HUES48 (cell line): ENCODE results near the gene TTC29.
"Not testable (repeated sequence)": the region's sequence is repeated elsewhere in the genome, so short reads cannot be mapped to it uniquely, and the experiment has no call there.

Source experiments
- H3K27ac ChIP-seq: one replicate; pipeline ENCODE4 v1.7.0; 2013; ENCODE audit warnings: low read depth, low read length, inconsistent platforms
- H3K27me3 ChIP-seq: 2 replicates; pipeline ENCODE4 v1.6.1; 2013; ENCODE audit warnings: mild to moderate bottlenecking, low read length; ENCODE audit not compliant: control insufficient read depth, insufficient read depth
- H3K36me3 ChIP-seq: 2 replicates; pipeline ENCODE4 v1.6.1; 2013; ENCODE audit warnings: low read length; ENCODE audit not compliant: control insufficient read depth, insufficient read depth
- H3K4me1 ChIP-seq: 2 replicates; pipeline ENCODE4 v1.6.1; 2013; ENCODE audit warnings: mild to moderate bottlenecking, low read length; ENCODE audit not compliant: control insufficient read depth, insufficient read depth
- H3K4me3 ChIP-seq: 2 replicates; pipeline ENCODE4 v1.5.1; 2013; ENCODE audit warnings: mild to moderate bottlenecking, low read depth, low read length
- H3K9ac ChIP-seq: 2 replicates; pipeline ENCODE4 v1.6.1; 2013; ENCODE audit warnings: mild to moderate bottlenecking, low read depth, low read length, moderate library complexity
- H3K9me3 ChIP-seq: 2 replicates; pipeline ENCODE4 v1.6.1; 2013; ENCODE audit warnings: low read length; ENCODE audit not compliant: control insufficient read depth, insufficient read depth

Gene TTC29

DNA sequence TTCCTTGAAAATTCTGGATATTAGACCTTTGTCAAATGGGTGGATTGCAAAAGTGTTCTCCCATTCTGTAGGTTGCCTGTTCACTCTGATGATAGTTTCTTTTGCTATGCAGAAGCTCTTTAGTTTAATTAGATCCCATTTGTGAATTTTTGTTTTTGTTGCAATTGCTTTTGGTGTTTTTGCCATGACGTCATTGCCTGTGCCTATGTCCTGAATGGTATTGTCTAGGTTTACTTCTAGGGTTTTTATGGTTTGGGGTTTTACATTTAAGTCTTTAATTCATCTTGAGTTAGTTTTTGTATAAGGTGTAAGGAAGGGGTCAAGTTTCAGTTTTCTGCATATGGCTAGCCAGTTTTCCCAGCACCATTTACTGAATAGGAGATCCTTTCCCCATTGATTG is 122.7 kb downstream of the TTC29 start:
- H3K27me3 ChIP-seq, H3K36me3 ChIP-seq, H3K9ac ChIP-seq, H3K4me1 ChIP-seq, H3K4me3 ChIP-seq, H3K9me3 ChIP-seq, H3K27ac ChIP-seq: not testable (repeated sequence)

DNA sequence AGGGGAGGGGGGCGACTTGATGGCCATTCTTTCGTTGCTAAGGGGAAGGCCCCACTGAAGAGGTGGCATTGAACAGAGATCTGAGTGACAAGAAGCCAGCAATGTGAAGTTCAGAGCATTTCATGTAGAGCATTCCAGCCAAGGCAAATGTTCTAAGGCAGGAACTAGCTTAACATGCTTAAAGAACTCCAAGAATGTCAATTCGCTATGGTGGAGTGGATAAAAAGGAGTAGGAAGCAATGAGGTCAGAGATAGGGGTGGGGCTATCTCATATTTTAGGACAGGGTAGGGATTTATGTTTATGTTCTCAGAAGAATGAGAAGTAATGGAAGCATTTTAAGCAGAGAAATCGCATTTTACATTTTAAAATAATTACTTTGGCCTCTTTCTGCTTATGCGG is 130.9 kb downstream of the TTC29 start:
- Histone ChIP-seq H3K9ac (no peak overlapping the region), H3K4me3 (no peak overlapping the region), H3K27me3 (no peaks in the 10 kb centered on the region), H3K27ac (no peak overlapping the region), H3K9me3 (no peaks in the 10 kb centered on the region), H3K36me3 (no peaks in the 10 kb centered on the region), H3K4me1 (no peaks in the 10 kb centered on the region)

DNA sequence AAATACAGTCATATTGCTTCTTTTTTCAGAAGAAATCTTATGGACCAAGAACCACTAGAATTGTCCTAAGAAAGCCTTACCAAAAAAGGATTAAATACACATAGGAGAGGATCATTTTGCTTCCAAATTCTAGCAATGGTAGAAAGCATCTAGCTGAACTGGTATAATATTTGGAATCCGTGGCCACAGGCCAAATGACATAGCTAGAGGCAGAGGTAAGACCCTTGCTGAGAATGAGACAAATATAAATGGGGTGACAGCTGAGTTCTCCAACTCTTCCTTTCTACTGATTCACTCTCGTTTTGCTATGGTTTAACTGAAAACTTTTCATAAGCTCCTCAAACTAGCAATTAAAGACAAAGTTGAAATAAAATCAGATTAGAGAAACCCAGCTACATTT is 150.0 kb downstream of the TTC29 start:
- H3K27ac ChIP-seq, result no peak overlapping the region
- no peaks in the 10 kb centered on the region for H3K36me3 ChIP-seq
- H3K4me3 ChIP-seq, result no peak overlapping the region
- H3K9ac ChIP-seq, result no peak overlapping the region
- no peaks in the 10 kb centered on the region for H3K9me3 ChIP-seq
- no peaks in the 10 kb centered on the region for H3K27me3 ChIP-seq
- H3K4me1 ChIP-seq, result no peaks in the 10 kb centered on the region

- Histone ChIP-seq H3K27ac (no peak overlapping the region), H3K9ac (no peak overlapping the region), H3K4me1 (no peaks in the 10 kb centered on the region), H3K36me3 (no peaks in the 10 kb centered on the region), H3K9me3 (no peaks in the 10 kb centered on the region), H3K27me3 (no peaks in the 10 kb centered on the region), H3K4me3 (no peak overlapping the region)
Measured at GRCh38 chr4:146793727-146794126, 151.9 kb downstream of the TTC29 start.

GRCh38 chr4:146791439-146791838 is 154.2 kb downstream of the TTC29 start:
- Histone ChIP-seq H3K9me3 (no peaks in the 10 kb centered on the region), H3K9ac (no peak overlapping the region), H3K27me3 (no peaks in the 10 kb centered on the region), H3K36me3 (no peaks in the 10 kb centered on the region), H3K4me1 (no peaks in the 10 kb centered on the region), H3K4me3 (no peak overlapping the region), H3K27ac (no peak overlapping the region)

DNA sequence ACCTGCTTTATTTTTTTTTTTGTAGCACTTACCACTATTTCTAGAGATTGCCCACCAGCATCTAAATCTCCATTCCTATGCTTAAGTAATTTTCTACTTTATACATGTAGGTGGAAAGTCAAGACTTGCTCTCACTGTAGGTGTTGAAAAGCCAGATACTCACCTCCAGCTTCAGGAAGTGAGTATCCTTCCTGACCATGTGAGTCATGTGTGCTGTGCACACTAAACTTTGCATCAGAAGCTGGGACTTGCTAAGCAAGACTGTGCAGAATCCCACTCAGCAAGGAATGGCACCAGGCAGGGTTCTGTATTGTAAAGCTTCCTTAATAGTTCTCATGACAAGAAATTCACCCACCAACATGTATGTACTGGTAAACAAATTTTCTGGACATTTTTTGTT is 155.1 kb downstream of the TTC29 start:
- H3K27ac ChIP-seq, result no peak overlapping the region
- no peaks in the 10 kb centered on the region for H3K9me3 ChIP-seq
- H3K4me3 ChIP-seq, result no peak overlapping the region
- H3K9ac ChIP-seq, result no peak overlapping the region
- H3K27me3 ChIP-seq, result no peaks in the 10 kb centered on the region
- H3K4me1 ChIP-seq, result no peaks in the 10 kb centered on the region
- no peaks in the 10 kb centered on the region for H3K36me3 ChIP-seq

DNA sequence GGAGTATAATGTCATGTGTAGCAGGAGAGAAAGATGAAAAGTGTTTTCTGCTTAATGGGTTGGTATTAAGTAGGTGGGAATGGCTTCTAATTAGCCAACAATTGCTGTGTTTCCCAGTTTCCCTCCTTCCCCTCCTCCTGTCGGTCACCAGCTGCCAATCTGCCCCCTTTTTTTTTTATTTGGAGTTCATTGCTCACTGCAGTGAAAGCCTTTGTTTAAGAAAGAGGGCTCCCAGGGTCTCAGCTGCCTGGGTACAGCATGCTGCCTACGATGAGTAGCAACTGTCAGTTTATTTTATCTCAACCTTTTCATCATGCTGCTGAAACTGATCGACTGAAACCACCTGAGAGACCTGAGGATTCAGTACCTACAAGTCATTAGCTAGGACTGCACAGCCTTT is 157.9 kb downstream of the TTC29 start:
- H3K27me3 ChIP-seq, result no peaks in the 10 kb centered on the region
- no peak overlapping the region for H3K27ac ChIP-seq
- H3K9me3 ChIP-seq, result no peaks in the 10 kb centered on the region
- H3K36me3 ChIP-seq, result no peaks in the 10 kb centered on the region
- H3K4me1 ChIP-seq, result no peaks in the 10 kb centered on the region
- no peak overlapping the region for H3K4me3 ChIP-seq
- no peak overlapping the region for H3K9ac ChIP-seq

- H3K27me3 ChIP-seq, result no peaks in the 10 kb centered on the region
- no peaks in the 10 kb centered on the region for H3K36me3 ChIP-seq
- H3K9me3 ChIP-seq, result no peaks in the 10 kb centered on the region
- no peak overlapping the region for H3K9ac ChIP-seq
- H3K4me3 ChIP-seq, result no peak overlapping the region
- H3K27ac ChIP-seq, result no peak overlapping the region
- H3K4me1 ChIP-seq, result no peaks in the 10 kb centered on the region
Measured at GRCh38 chr4:146776691-146777090, 169.0 kb downstream of the TTC29 start.

- Histone ChIP-seq H3K9ac (no peak overlapping the region), H3K4me1 (no peaks in the 10 kb centered on the region), H3K9me3 (no peaks in the 10 kb centered on the region), H3K36me3 (no peaks in the 10 kb centered on the region), H3K27me3 (no peaks in the 10 kb centered on the region), H3K27ac (no peak overlapping the region), H3K4me3 (no peak overlapping the region)
Measured at GRCh38 chr4:146763560-146763959, 182.1 kb downstream of the TTC29 start.

- Histone ChIP-seq H3K36me3 (no peaks in the 10 kb centered on the region), H3K9ac (no peak overlapping the region), H3K4me3 (no peak overlapping the region), H3K27me3 (no peaks in the 10 kb centered on the region), H3K9me3 (no peaks in the 10 kb centered on the region), H3K27ac (no peak overlapping the region), H3K4me1 (no peaks in the 10 kb centered on the region)
Measured at GRCh38 chr4:146762016-146762415, 183.6 kb downstream of the TTC29 start.

DNA sequence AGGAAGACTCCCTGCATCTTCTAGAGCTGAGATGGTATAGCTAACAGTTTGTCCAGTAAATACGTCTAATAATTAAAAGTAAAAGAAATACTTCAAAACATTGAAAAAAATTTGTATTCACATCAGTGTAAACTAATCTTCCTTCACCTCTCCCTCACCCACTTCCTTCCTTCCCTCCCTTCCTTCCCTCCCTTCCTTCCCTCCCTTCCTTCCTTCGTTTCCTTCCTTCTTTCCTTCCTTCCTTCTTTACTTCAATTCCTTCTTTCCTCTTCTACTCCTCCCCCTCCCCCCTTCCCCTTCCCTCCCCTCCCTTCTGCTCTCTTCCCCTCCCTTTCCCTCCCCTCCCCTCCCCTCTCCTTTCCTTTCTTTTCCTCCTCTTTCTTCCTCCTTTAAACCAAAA is 203.2 kb downstream of the TTC29 start:
- no peaks in the 10 kb centered on the region for H3K9me3 ChIP-seq
- no peaks in the 10 kb centered on the region for H3K4me1 ChIP-seq
- H3K4me3 ChIP-seq, result no peak overlapping the region
- no peaks in the 10 kb centered on the region for H3K27me3 ChIP-seq
- H3K36me3 ChIP-seq, result no peaks in the 10 kb centered on the region
- no peak overlapping the region for H3K9ac ChIP-seq
- no peak overlapping the region for H3K27ac ChIP-seq

DNA sequence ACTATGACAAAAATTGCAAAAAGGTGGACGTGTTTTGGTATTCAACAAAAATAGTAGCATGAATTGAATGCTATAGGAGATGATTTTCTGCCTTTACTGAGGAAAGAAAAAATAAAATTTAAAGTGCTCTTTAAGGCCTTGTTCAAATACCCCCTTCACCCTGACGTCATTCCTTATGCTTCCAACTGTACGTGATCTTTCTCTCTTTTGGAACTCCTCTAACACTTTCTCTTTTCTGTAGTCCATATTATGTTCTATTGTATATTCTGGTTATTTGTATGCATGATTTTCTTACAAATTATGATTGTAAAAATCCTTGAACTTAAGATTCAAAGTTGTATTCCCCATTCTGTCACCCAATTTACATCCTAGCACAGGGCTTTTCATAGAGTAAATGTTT is 206.5 kb downstream of the TTC29 start:
- Histone ChIP-seq H3K36me3 (no peaks in the 10 kb centered on the region), H3K4me1 (no peaks in the 10 kb centered on the region), H3K27me3 (no peaks in the 10 kb centered on the region), H3K4me3 (no peak overlapping the region), H3K9me3 (no peaks in the 10 kb centered on the region), H3K9ac (no peak overlapping the region), H3K27ac (no peak overlapping the region)
